ENCODE measurements around the gene GPR35.
"Not testable (repeated sequence)": the region's sequence is repeated elsewhere in the genome, so short reads cannot be mapped to it uniquely, and the experiment has no call there.

The GPR35 gene

GRCh38 chr2:240662681-240663080 lies 37.4 kb downstream of the GPR35 start:
- no peak for DNase-seq (ENCODE audit: low read depth in 2 of 2)

GRCh38 chr2:240663546-240664190 lies 38.4 kb downstream of the GPR35 start:
- DNase-seq (ENCODE audit: low read depth in 2 of 2), result no peak

DNA sequence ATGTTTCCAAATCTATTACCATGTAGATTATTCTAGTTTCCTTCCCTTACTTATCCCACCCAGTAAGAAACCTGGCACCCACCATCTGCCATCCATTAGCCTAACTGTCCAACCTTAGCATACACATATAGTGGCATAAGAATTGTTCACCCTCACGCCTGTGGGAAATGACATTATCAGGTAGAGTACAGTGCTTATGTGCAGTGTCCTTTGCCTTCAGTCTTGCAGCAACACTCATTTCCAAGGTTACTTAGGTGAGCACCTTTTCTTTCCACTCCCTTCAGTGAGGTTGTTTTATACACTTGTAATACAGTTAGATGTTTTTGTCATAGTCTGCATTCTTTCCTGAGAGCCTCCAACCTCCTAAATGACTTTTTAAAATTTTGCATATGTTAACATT lies 39.3 kb downstream of the GPR35 start:
- DNase-seq (ENCODE audit: low read depth in 2 of 2), result no peak

DNA sequence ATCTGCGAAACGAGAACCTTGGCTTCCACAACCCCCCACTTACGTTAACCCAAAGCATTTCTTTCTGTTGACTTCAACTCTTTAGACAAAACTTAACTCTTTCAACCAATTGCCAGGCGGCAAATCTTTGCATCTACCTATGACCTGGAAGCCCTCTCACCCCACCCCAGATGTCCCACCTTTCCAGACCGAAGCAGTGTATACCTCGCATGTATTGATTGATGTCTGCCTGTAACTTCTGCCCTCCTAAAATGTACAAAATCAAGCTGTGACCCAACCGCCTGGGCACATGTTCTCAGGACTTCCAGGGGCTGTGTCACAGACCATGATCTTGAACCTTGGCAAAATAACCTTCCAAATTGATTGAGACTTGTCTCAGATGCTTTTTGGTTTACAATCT lies 45.1 kb downstream of the GPR35 start:
- no peak for DNase-seq (ENCODE audit: low read depth in 2 of 2)

- DNase-seq (ENCODE audit: low read depth in 2 of 2), result no peak
Measured at GRCh38 chr2:240670950-240671349, 45.7 kb downstream of the GPR35 start.

GRCh38 chr2:240672076-240672700 lies 46.9 kb downstream of the GPR35 start:
- no peak for DNase-seq (ENCODE audit: low read depth in 2 of 2)

DNA sequence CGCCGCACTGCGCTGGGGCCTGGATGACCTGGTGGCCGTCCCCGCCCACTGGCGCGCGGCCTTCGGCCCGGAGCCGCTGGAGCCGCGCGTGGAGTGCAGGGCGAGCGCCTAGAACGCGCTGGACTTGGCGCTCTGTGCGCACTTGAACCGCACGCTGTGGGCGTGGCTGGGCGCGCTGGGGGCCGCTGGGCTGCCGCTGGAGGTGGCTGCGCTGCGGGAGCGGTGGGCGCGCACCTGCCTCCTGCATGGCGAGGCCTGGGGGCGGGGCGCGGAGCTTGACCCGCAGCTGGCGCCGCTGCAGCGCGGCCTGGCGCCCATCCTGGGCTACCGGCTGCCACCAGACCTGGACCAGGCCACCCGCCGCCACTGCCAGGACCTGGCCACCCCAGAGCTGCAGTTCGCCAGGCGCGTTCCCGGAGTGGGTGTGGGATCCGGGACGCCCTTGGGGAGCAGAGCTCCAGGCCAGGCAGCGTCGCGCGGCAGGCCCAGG lies 47.5 kb downstream of the GPR35 start:
- no peak for DNase-seq (ENCODE audit: low read depth in 2 of 2)

DNA sequence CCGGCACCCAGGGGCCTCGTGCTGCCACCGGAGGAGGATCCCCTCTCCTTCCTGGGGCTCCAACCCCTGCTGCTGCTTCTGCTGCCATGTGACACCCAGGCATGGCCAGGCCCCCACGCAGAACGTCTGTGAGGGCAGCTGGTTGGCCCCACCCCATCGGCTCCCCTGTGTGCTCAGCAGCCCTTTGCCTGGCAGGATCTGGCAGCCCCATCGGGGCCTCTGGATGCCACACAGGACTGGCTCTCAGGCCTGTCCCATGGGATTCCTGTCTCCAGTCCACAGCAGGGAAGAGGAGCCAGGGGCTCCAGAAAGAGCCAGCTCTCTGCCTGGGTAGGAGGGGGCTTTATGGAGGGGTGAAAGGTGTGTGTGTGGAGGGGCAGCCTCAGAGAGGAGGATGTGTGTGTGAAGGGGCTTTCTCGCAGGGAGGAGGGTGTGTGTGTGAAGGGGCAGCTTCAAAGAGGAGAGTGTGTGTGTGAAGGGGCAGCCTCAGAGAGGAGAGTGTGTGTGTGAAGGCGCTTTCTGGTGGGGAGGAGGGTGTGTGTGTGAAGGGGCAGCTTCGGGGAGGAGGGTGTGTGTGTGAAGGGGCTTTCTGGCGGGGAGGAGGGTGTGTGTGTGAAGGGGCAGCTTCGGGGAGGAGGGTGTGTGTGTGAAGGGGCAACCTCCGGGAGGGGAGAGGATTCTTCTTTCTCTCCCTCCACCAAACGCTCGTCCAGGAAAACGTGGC lies 49.3 kb downstream of the GPR35 start:
- not testable (repeated sequence) for DNase-seq (ENCODE audit: low read depth in 2 of 2)

DNA sequence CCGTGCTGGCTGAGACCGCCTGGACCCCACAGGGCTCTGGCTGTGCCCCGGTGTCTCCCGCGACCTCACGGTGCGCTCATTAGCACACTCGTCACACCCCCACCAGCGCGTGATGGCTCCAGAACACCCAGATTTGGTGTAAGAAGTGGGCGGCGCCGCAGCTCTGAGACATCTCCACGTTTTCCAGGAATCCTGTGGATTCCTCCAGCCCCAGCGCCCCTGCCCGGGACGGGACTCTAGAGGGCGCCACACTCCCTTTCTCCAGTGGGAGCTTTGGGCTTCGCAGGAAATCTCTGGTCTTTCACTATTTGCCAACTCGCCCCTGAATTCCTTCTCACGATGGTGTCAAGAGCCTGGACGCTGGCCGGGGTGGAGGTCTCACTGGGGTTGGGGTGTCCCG lies 50.1 kb downstream of the GPR35 start:
- not testable (repeated sequence) for DNase-seq (ENCODE audit: low read depth in 2 of 2)

DNA sequence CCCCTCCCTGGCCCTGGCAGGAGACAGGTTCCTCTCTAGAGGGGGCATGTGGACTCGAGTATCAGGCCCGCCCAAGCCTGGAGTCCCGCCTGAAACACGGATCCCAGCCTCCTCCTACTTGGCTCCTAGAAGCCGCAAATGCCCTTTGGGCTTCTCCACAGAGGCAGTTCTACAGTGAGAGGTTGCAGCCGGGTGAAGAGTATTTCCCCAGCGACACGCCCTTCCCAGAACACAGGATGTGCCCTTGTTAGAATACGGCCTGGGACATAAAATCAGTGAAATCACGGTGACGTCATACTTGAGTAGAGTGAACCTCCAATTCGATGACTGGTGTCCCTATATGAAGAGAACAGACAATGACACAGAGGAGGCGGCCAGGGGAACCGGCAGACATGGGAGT lies 52.8 kb downstream of the GPR35 start:
- not testable (repeated sequence) for DNase-seq (ENCODE audit: low read depth in 2 of 2)

- DNase-seq (ENCODE audit: low read depth in 2 of 2), result not testable (repeated sequence)
Measured at GRCh38 chr2:240678909-240679308, 53.6 kb downstream of the GPR35 start.

GRCh38 chr2:240680185-240680584 lies 54.9 kb downstream of the GPR35 start:
- not testable (repeated sequence) for DNase-seq (ENCODE audit: low read depth in 2 of 2)

Measured in stimulated activated CD8-positive, alpha-beta memory T cell treated with anti-CD3 and anti-CD28 coated beads, Interleukin-7, amount 100 ng/mL, for 1 hour (primary cell).